ENCODE measurements around the gene ZEB1.
A peak's percentile ranks its signal among the peaks of the same experiment; 100 is the strongest.
"Not testable (repeated sequence)": the region's sequence is repeated elsewhere in the genome, so short reads cannot be mapped to it uniquely, and the experiment has no call there.

Gene ZEB1

DNA sequence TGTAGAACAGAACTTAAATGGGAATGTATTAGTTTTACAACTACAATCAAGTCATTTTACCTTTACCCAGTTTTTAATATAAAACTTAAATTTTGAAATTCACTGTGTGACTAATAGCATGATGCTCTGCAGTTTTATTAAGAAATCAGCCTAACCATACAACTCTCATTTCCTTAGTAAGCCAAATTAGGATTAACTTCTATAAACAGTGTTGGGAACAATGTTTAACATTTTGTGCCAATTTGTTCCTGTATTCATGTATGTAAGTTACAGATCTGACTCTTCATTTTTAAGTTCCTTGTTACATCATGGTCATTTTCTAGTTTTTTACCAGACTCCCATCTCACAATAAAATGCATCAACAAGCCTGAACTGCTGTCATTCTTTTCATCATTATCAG lies 209.8 kb downstream of the ZEB1 start:
- DNase-seq (ENCODE audit: low read depth), result no peak
- no peak overlapping the region for H3K4me3 ChIP-seq (ENCODE audit: control insufficient read depth, low read depth, low read length)
- TF ChIP-seq, protein P1, sequence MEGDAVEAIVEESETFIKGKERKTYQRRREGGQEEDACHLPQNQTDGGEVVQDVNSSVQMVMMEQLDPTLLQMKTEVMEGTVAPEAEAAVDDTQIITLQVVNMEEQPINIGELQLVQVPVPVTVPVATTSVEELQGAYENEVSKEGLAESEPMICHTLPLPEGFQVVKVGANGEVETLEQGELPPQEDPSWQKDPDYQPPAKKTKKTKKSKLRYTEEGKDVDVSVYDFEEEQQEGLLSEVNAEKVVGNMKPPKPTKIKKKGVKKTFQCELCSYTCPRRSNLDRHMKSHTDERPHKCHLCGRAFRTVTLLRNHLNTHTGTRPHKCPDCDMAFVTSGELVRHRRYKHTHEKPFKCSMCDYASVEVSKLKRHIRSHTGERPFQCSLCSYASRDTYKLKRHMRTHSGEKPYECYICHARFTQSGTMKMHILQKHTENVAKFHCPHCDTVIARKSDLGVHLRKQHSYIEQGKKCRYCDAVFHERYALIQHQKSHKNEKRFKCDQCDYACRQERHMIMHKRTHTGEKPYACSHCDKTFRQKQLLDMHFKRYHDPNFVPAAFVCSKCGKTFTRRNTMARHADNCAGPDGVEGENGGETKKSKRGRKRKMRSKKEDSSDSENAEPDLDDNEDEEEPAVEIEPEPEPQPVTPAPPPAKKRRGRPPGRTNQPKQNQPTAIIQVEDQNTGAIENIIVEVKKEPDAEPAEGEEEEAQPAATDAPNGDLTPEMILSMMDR (IDR thresholded peaks at IDR 0.05; ENCODE audit: control insufficient read depth, insufficient read depth, low read depth, low read length, missing control alignments), result no peak

DNA sequence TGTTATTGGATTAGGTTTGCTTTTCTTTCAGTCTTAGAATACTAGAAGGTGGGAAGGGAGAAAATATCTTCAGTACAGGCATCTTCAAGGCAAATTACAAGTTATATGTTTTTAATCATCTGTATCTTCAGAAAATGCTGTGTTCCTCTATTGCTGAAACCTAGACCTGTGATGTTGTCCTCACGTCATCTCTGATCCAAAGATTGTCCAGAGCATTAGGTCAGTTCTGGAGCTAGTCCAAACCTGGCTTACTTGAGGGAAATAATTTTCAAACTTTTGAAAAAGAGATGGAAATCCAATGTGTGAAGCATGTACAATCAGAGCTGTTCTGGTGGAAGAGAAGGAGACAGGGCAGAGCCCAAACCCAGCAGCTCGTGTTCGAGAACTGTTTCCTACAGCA lies 217.3 kb downstream of the ZEB1 start:
- TF ChIP-seq, protein P1 (IDR thresholded peaks at IDR 0.05; ENCODE audit: control insufficient read depth, insufficient read depth, low read depth, low read length, missing control alignments), result no peak
- H3K4me3 ChIP-seq (ENCODE audit: control insufficient read depth, low read depth, low read length), result no peak overlapping the region
- no peak for DNase-seq (ENCODE audit: low read depth)

GRCh38 chr10:31549896-31550295 lies 230.9 kb downstream of the ZEB1 start:
- TF ChIP-seq, protein P1 (IDR thresholded peaks at IDR 0.05; ENCODE audit: control insufficient read depth, insufficient read depth, low read depth, low read length, missing control alignments), result no peak
- DNase-seq (ENCODE audit: low read depth), result peak; percentile 38
- H3K4me3 ChIP-seq (ENCODE audit: control insufficient read depth, low read depth, low read length), result no peak overlapping the region

DNA sequence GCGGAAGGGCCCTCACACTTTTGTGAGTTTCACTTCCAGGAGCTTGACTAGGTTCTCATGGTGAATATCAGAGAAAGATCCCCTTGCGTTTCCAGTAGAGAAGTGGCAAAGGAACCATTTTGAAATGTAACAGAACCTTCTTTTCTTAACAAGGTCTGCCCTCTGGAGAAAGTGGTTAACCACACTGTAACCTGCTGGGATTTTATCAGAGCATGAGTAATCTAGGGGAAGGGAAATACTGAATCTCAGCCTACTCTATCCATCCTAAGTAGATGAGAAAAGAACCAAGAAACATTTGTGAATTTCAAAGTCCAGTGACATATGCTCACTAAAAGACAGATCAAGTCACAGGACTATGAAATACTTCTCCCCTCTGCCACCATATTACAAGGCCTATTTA lies 235.5 kb downstream of the ZEB1 start:
- H3K4me3 ChIP-seq (ENCODE audit: control insufficient read depth, low read depth, low read length), result no peak overlapping the region
- DNase-seq (ENCODE audit: low read depth), result peak; percentile 61
- TF ChIP-seq, protein P1 (IDR thresholded peaks at IDR 0.05; ENCODE audit: control insufficient read depth, insufficient read depth, low read depth, low read length, missing control alignments), result no peak

GRCh38 chr10:31557854-31558253 lies 238.8 kb downstream of the ZEB1 start:
- no peak overlapping the region for H3K4me3 ChIP-seq (ENCODE audit: control insufficient read depth, low read depth, low read length)
- DNase-seq (ENCODE audit: low read depth), result no peak
- TF ChIP-seq, protein P1 (IDR thresholded peaks at IDR 0.05; ENCODE audit: control insufficient read depth, insufficient read depth, low read depth, low read length, missing control alignments), result no peak

DNA sequence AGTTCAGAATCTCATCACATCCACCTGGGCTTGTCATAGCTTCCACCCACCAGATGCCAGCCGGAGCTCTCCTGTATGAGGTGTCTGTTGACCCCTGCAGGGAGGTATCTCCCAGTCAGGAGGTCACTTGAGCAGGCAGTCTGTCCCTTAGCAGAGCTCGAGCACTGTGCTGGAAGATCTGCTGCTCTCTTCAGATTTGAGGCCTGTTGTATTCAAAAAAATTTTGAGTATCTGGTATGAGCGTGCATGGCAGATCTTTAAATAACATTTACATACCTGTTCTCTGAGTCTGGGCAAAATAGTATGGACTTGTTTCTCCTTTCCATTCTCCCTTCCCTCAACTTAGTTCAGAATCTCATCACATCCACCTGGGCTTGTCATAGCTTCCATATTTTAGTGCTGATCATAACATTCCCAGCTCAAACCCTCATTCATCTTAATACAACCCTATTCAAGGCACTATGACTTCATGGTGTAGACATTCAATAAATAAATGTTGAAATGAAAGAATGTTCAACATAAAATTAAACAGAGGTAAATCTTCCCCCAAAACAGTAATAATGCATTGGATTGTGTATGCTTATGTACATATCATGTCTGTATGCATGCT lies 249.3 kb downstream of the ZEB1 start:
- H3K4me3 ChIP-seq (ENCODE audit: control insufficient read depth, low read depth, low read length); DNase-seq (ENCODE audit: low read depth): not testable (repeated sequence)

- TF ChIP-seq, protein P1 (IDR thresholded peaks at IDR 0.05; ENCODE audit: control insufficient read depth, insufficient read depth, low read depth, low read length, missing control alignments), result no peak
- DNase-seq (ENCODE audit: low read depth), result no peak
- no peak overlapping the region for H3K4me3 ChIP-seq (ENCODE audit: control insufficient read depth, low read depth, low read length)
Observed at GRCh38 chr10:31574577-31574976, 255.6 kb downstream of the ZEB1 start.
